Measurements from ENCODE around the gene RUNX2. TPM values are rescaled to one million over a fixed set of nuclear protein-coding genes. Genes with fewer than 3 reads are reported as not detected.
A peak's percentile ranks its signal among the peaks of the same experiment; 100 is the strongest.
"Not testable (repeated sequence)": the region's sequence is repeated elsewhere in the genome, so short reads cannot be mapped to it uniquely, and the experiment has no call there.

RUNX2 gene
- total and polyA plus RNA-seq, 2 donors (not counting 1 experiment from before 2014, with no cell fraction given), result 1.3 to 2.4 TPM

DNA sequence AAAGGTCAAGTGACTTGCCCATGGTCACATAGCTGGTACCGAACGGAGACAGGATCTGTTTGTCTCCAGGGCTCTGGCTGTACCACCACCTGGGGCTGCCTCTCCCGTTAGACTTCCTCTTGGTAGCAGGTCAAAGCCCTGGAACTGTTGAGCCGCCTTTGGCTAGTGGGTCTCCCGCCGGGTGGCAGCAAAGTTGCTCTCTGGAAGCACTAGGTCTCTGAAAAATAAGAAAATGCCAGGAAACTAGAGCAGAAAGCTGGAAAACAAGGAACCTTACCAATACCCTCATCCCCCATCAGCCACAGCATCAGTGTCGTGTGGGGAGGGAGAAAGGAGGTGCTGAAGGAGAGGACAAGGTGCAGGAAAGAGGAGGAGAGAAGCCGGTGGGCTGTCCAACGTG, 340.6 kb downstream of the RUNX2 start:
- no peak overlapping the region for H3K27ac Mint-ChIP-seq
- DNase-seq, result no peak
- H3K27me3 Mint-ChIP-seq, result peaks cover 24% of the 10 kb centered on the region
- peaks cover 0 to 3% (median 0%) of the 10 kb centered on the region in 3 donors for H3K9me3 ChIP-seq (ENCODE audit: control extremely low read depth in 1 of 3, control insufficient read depth in 2 of 3, insufficient read depth in 1 of 3, low read length in 2 of 3)
- H4K20me1 ChIP-seq (ENCODE audit: control insufficient read depth, insufficient read depth, low read length, poor library complexity, severe bottlenecking), result no peaks in the 10 kb centered on the region
- H3K4me2 ChIP-seq (replicated peaks; ENCODE audit: low read depth, low read length, poor library complexity, severe bottlenecking), result no peak overlapping the region
- 98% methylated on average over 5 of the region's 9 CpGs for WGBS (ENCODE audit: insufficient coverage)
- no peak overlapping the region for H3K4me3 Mint-ChIP-seq
- H3K9me3 Mint-ChIP-seq (ENCODE audit: insufficient read depth), result no peaks in the 10 kb centered on the region
- H3K36me3 ChIP-seq (replicated peaks in 1 of 2; ENCODE audit: control extremely low read depth in 1 of 2, control insufficient read depth in 1 of 2, extremely low read depth in 1 of 2, insufficient read depth in 2 of 2, low read length in 1 of 2), result no peaks in the 10 kb centered on the region
- no peak for ATAC-seq (ENCODE audit: low read depth)
- H2AFZ ChIP-seq (ENCODE audit: insufficient read depth, low read depth, low read length, poor library complexity, severe bottlenecking), result no peak overlapping the region
- H3K79me2 ChIP-seq (ENCODE audit: control insufficient read depth, insufficient read depth, low read length), result no peaks in the 10 kb centered on the region
- TF ChIP-seq, protein P1, sequence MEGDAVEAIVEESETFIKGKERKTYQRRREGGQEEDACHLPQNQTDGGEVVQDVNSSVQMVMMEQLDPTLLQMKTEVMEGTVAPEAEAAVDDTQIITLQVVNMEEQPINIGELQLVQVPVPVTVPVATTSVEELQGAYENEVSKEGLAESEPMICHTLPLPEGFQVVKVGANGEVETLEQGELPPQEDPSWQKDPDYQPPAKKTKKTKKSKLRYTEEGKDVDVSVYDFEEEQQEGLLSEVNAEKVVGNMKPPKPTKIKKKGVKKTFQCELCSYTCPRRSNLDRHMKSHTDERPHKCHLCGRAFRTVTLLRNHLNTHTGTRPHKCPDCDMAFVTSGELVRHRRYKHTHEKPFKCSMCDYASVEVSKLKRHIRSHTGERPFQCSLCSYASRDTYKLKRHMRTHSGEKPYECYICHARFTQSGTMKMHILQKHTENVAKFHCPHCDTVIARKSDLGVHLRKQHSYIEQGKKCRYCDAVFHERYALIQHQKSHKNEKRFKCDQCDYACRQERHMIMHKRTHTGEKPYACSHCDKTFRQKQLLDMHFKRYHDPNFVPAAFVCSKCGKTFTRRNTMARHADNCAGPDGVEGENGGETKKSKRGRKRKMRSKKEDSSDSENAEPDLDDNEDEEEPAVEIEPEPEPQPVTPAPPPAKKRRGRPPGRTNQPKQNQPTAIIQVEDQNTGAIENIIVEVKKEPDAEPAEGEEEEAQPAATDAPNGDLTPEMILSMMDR (IDR thresholded peaks at IDR 0.05), result no peak
- no peak for TF ChIP-seq EZH2 (IDR thresholded peaks at IDR 0.05; ENCODE audit: borderline replicate concordance, insufficient read depth, low read depth, low read length, poor library complexity, severe bottlenecking)
- H3K4me1 Mint-ChIP-seq, result peaks cover 24% of the 10 kb centered on the region
- no peak overlapping the region for H3K9ac ChIP-seq (ENCODE audit: low read length)
- POLR2A ChIA-PET, result no interaction called here
- H3K27me3 ChIP-seq (replicated peaks in 1 of 4; ENCODE audit: control extremely low read depth in 1 of 4, control insufficient read depth in 3 of 4, insufficient read depth in 4 of 4, low read length in 3 of 4), result peaks cover 0 to 8% (median 1%) of the 10 kb centered on the region in 4 experiments
- no peak overlapping the region for H3K4me3 ChIP-seq (ENCODE audit: control extremely low read depth in 1 of 5, extremely low read depth in 1 of 5, insufficient read depth in 1 of 5, low read depth in 2 of 5, low read length in 4 of 5)
- no peak overlapping the region for H3K27ac ChIP-seq (ENCODE audit: low read length in 2 of 2)
- H3K4me1 ChIP-seq (ENCODE audit: control insufficient read depth in 2 of 2, insufficient read depth in 2 of 2, low read length in 2 of 2), result peaks cover 15 to 20% of the 10 kb centered on the region in 2 donors
- CTCF ChIA-PET, result no interaction called here
- intact Hi-C loops (cut with micrococcal nuclease), result no loop called here

DNA sequence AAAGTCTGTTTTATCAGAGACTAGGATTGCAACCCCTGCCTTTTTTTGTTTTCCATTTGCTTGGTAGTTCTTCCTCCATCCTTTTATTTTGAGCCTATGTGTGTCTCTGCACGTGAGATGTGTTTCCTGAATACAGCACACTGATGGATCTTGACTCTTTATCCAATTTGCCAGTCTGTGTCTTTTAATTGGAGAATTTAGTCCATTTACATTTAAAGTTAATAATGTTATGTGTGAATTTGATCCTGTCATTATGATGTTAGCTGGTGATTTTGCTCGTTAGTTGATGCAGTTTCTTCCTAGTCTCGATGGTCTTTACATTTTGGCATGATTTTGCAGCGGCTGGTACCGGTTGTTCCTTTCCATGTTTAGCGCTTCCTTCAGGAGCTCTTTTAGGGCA, 345.0 kb downstream of the RUNX2 start:
- H3K27ac ChIP-seq (ENCODE audit: low read length in 2 of 2); H3K4me3 ChIP-seq (ENCODE audit: control extremely low read depth in 1 of 5, extremely low read depth in 1 of 5, insufficient read depth in 1 of 5, low read depth in 2 of 5, low read length in 4 of 5); ATAC-seq (ENCODE audit: low read depth); intact Hi-C loops (cut with micrococcal nuclease); POLR2A ChIA-PET; H3K27me3 ChIP-seq (replicated peaks in 1 of 4; ENCODE audit: control extremely low read depth in 1 of 4, control insufficient read depth in 3 of 4, insufficient read depth in 4 of 4, low read length in 3 of 4); H3K9me3 ChIP-seq (ENCODE audit: control extremely low read depth in 1 of 3, control insufficient read depth in 2 of 3, insufficient read depth in 1 of 3, low read length in 2 of 3); H3K27ac Mint-ChIP-seq; H3K27me3 Mint-ChIP-seq; DNase-seq; H3K9me3 Mint-ChIP-seq (ENCODE audit: insufficient read depth); H3K4me3 Mint-ChIP-seq; H2AFZ ChIP-seq (ENCODE audit: insufficient read depth, low read depth, low read length, poor library complexity, severe bottlenecking); H3K79me2 ChIP-seq (ENCODE audit: control insufficient read depth, insufficient read depth, low read length); H3K9ac ChIP-seq (ENCODE audit: low read length); H4K20me1 ChIP-seq (ENCODE audit: control insufficient read depth, insufficient read depth, low read length, poor library complexity, severe bottlenecking); CTCF ChIA-PET; H3K36me3 ChIP-seq (replicated peaks in 1 of 2; ENCODE audit: control extremely low read depth in 1 of 2, control insufficient read depth in 1 of 2, extremely low read depth in 1 of 2, insufficient read depth in 2 of 2, low read length in 1 of 2); H3K4me2 ChIP-seq (replicated peaks; ENCODE audit: low read depth, low read length, poor library complexity, severe bottlenecking): not testable (repeated sequence)
- H3K4me1 Mint-ChIP-seq, result peaks cover 24% of the 10 kb centered on the region
- H3K4me1 ChIP-seq (ENCODE audit: control insufficient read depth in 2 of 2, insufficient read depth in 2 of 2, low read length in 2 of 2), result peaks cover 14 to 28% of the 10 kb centered on the region in 2 donors
- WGBS (ENCODE audit: insufficient coverage), result no CpG with 5 or more reads among the region's 6 CpGs

DNA sequence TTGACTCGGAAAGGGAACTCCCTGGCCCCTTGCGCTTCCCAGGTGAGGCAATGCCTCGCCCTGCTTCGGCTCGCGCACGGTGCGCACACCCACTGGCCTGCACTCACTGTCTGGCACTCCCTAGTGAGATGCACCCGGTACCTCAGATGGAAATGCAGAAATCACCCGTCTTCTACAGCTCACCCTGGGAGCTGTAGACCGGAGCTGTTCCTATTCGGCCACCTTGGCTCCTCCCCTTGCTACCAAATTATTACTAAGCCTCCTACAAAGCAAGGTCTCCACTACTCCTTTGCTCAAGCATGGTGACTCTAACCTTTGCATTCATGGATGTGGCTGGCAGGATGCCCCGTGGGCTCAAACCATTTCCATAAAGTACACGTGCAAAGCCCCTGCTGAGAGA, 347.0 kb downstream of the RUNX2 start:
- H3K36me3 ChIP-seq (replicated peaks in 1 of 2; ENCODE audit: control extremely low read depth in 1 of 2, control insufficient read depth in 1 of 2, extremely low read depth in 1 of 2, insufficient read depth in 2 of 2, low read length in 1 of 2); H3K27ac ChIP-seq (ENCODE audit: low read length in 2 of 2); H3K4me3 ChIP-seq (ENCODE audit: control extremely low read depth in 1 of 5, extremely low read depth in 1 of 5, insufficient read depth in 1 of 5, low read depth in 2 of 5, low read length in 4 of 5); H3K4me2 ChIP-seq (replicated peaks; ENCODE audit: low read depth, low read length, poor library complexity, severe bottlenecking); H3K27me3 Mint-ChIP-seq; H3K79me2 ChIP-seq (ENCODE audit: control insufficient read depth, insufficient read depth, low read length); DNase-seq; ATAC-seq (ENCODE audit: low read depth); H2AFZ ChIP-seq (ENCODE audit: insufficient read depth, low read depth, low read length, poor library complexity, severe bottlenecking); POLR2A ChIA-PET; H3K9me3 Mint-ChIP-seq (ENCODE audit: insufficient read depth); H3K4me3 Mint-ChIP-seq; CTCF ChIA-PET; H3K27me3 ChIP-seq (replicated peaks in 1 of 4; ENCODE audit: control extremely low read depth in 1 of 4, control insufficient read depth in 3 of 4, insufficient read depth in 4 of 4, low read length in 3 of 4); H3K9ac ChIP-seq (ENCODE audit: low read length); H4K20me1 ChIP-seq (ENCODE audit: control insufficient read depth, insufficient read depth, low read length, poor library complexity, severe bottlenecking): not testable (repeated sequence)
- H3K27ac Mint-ChIP-seq, result peak overlapping the region; percentile 6
- H3K4me1 ChIP-seq (ENCODE audit: control insufficient read depth in 2 of 2, insufficient read depth in 2 of 2, low read length in 2 of 2), result peaks cover 32 to 45% of the 10 kb centered on the region in 2 donors
- intact Hi-C loops (cut with micrococcal nuclease), result loop anchor here (5.0 kb wide), 1 partner anchor 253 kb away; no protein-coding TSS in a partner anchor
- WGBS (ENCODE audit: insufficient coverage), result 92% methylated on average over 12 of the region's 14 CpGs
- H3K9me3 ChIP-seq (ENCODE audit: control extremely low read depth in 1 of 3, control insufficient read depth in 2 of 3, insufficient read depth in 1 of 3, low read length in 2 of 3), result peaks cover 4 to 11% (median 7%) of the 10 kb centered on the region in 3 donors
- peaks cover 39% of the 10 kb centered on the region for H3K4me1 Mint-ChIP-seq
